Right renal pelvis (tissue), 4 donors: ENCODE data around the gene C20orf144. TPM values are rescaled to one million over a fixed set of nuclear protein-coding genes. Genes with fewer than 3 reads are reported as not detected.
"Not testable (repeated sequence)": the region's sequence is repeated elsewhere in the genome, so short reads cannot be mapped to it uniquely, and the experiment has no call there.

Source experiments
- DNase-seq, 4 donors: peaks; one replicate each; pipeline ENCODE4 v3.0.0-alpha.2; 2013; ENCODE audit warnings: low read depth in 4 of 4, low spot score in 3 of 4, missing footprints in 1 of 4
- polyA plus RNA-seq, 4 donors: library from polyadenylated mRNA; unstranded; fragments of 120-200 nt; gene quantifications; one replicate each; pipeline ENCODE4 v1.2.1, GENCODE V29; 2013; ENCODE audit not compliant: insufficient read length in 4 of 4

Gene C20orf144
- under 1 TPM; 0.12 to 0.26 (median 0.21) TPM for polyA plus RNA-seq

- DNase-seq, result no peak
Measured at GRCh38 chr20:33662172-33662571, at the start of gene C20orf144. Gene C20orf144, plus strand, starts transcription at chr20:33662327. Its CDS starts 19 bp downstream, at chr20:33662346.

- DNase-seq, result no peak
Measured at GRCh38 chr20:33621717-33622400, 40.3 kb upstream of the C20orf144 start.

- no peak for DNase-seq
Measured at GRCh38 chr20:33622705-33623365, 39.3 kb upstream of the C20orf144 start.

DNA sequence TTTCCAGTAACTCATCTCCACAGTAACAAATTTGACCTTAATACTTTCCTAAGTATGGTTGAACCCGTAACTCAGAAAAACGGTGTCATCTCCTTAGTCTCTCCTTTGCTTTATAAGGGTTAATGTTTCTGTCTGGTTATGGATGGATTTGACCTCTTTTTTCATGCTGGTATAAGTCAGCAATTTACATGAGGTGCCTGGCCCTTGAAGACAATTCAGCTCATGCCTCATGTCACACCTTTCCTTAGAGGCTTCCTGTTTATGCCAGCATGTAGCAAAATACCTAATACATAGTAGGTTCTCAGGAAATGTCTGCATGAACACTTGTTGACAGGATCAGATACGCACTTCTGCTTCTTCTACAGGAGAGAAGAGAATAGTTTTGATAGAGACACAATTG is 37.7 kb upstream of the C20orf144 start:
- no peak for DNase-seq

DNA sequence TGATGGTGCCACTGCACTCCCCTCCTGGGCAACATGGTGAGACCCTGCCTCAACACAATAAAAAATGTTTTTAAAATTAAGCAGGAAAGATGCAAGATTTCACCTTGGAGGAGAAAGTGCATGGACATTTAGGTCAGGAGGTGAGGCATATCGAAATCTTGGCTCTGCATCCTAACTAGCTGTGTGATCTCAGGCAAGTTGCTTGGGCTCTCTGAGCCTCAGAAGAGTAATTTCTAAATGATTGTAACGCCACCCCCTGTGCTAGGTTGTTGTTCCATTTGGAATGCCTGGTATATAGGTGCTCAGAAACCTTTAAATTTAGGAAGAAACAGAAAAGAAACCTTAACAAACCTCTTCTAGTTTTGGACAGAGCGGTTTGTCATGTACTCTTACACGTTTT is 35.9 kb upstream of the C20orf144 start:
- no peak for DNase-seq

DNA sequence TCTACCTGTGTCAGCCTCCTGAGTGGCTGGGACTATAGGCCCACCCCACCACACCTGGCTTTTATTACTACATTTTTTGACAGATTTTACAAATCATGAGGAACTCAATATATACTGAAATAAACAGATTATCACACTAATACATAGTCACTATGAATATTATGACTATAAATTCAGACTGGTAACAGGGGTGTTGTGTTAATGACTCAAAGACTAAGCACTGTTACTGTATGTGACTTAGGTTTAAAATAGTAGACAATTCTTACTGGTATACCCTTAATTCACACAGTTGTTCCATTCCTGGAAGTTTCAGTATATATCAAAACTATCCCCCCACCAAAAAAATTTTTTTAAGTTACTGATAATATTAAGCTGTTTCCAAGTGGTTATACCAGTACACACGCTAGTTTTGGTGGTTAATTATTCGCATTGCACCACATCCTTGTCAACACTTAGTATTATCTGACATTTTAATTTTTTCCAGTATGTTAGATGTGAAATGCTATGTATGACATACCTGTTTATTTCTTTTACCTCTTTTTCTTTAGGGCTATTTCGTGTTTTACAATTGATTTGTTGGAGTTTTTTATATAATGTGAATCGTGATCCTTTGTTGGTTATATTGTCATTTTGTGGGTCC is 34.4 kb upstream of the C20orf144 start:
- DNase-seq, result no peak

GRCh38 chr20:33629533-33629932 is 32.6 kb upstream of the C20orf144 start:
- DNase-seq, result no peak

- DNase-seq, result no peak
Measured at GRCh38 chr20:33629979-33630378, 32.1 kb upstream of the C20orf144 start.

DNA sequence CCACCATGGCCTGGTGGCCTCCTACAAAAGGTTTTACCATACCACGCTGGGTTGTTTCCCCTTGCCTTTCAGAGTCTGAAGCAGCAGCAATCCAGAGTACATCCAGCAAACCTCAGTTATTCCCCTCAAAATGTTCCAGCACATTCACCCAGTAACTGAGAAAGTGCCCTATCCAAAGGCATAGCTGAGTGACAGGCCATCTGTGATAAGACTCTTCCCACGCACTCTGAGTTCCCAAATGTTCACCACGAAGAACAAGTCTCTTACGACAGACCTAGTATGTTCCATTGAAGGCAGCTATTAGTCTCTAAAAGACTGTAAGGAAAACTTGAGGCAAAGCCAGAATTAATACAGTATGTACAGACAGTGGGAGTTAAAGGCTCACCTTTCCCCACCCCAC is 31.6 kb upstream of the C20orf144 start:
- no peak for DNase-seq

DNA sequence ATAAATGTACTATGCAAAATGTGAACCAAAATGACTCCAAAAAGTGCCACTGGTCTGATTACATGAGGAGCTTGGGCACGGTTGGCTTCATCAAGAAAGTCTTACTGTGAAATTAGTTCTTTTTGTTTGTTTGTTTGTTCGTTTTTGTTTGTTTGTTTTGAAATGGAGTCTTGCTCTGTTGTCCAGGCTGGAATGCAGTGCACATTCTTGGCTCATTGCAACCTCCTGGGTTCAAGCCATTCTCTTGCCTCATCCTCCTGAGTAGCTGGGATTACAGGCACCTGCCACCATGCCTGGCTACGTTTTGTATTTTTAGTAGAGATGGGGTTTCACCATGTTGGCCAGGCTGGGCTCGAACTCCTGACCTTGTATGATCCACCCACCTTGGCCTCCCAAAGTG is 30.2 kb upstream of the C20orf144 start:
- not testable (repeated sequence) for DNase-seq

DNA sequence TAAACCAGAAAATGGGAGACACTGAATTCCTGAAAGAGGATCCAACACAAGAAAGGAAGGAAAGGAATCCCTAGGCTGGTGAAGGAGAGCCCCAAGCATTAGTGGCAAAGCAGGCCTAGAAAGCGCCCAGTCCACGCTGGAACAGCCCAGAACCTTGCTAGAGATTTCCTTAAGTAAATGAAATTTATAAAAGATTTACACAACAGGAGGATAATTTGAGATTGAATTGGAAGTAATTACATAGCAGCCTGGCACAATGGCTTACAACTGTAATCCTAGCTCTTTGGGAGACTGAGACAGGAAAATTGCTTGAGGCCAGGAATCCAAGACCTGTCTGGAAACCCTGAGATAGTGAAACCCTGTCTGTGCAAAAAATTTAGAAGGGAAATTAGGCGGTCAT is 26.8 kb upstream of the C20orf144 start:
- DNase-seq, result no peak

DNA sequence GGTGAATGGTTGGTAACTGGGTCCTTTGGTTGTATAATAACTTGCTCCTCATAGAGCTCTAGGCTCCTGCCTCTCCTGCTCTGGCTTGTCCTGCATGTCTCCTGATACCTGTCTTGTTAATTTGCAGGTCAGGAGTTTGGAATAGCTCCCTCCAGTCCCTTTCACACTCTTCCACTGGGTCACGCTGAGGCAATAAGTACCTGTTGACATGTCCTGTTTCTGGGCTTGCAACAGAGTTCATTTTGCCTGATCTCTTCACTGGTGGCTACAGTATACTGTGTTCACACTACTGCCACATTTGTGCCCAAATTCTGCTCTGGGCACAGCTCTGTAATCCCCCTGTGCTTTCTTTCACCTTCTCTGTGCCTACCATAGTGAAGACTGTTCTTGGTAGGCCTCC is 25.4 kb upstream of the C20orf144 start:
- DNase-seq, result no peak

DNA sequence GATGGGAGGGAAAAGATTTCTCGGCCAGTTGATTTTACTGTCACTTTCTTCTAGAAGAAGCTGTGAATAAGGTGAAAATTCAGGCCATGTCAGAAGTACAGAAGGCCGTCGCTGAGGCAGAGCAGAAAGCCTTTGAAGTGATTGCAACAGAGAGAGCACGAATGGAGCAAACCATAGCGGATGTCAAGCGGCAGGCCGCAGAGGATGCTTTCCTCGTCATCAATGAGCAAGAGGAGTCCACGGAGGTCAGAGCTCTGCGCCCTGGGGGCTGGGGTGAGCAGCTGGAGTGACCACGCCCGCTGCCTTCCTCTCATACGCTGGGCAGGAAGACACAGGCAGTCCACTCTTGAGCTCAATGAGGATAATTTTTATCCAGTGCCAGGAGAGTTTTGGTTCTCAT is 21.8 kb upstream of the C20orf144 start:
- DNase-seq, result no peak

- DNase-seq, result no peak
Measured at GRCh38 chr20:33644313-33645071, 17.6 kb upstream of the C20orf144 start.

GRCh38 chr20:33645072-33645358 is 17.1 kb upstream of the C20orf144 start:
- DNase-seq, result no peak

GRCh38 chr20:33645396-33645795 is 16.7 kb upstream of the C20orf144 start:
- DNase-seq, result no peak

DNA sequence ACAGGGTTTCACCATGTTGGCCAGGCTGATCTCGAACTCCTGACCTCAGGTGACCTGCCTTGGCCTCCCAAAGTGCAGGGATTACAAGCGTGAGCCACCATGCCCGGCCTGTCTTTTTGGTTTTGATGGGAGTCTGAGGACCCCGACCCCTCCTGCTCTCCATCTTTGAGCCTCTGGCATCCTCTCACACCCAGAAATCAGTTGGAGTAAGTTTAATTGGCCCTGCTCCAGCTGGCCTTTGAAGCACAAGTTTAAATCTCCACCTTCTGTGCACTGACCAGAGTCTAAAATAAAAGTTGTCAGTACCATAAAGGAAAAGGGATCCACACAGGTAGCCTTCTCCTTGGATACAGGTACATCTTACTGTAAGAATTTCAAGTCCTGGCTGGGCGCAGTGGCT is 15.9 kb upstream of the C20orf144 start:
- no peak for DNase-seq

DNA sequence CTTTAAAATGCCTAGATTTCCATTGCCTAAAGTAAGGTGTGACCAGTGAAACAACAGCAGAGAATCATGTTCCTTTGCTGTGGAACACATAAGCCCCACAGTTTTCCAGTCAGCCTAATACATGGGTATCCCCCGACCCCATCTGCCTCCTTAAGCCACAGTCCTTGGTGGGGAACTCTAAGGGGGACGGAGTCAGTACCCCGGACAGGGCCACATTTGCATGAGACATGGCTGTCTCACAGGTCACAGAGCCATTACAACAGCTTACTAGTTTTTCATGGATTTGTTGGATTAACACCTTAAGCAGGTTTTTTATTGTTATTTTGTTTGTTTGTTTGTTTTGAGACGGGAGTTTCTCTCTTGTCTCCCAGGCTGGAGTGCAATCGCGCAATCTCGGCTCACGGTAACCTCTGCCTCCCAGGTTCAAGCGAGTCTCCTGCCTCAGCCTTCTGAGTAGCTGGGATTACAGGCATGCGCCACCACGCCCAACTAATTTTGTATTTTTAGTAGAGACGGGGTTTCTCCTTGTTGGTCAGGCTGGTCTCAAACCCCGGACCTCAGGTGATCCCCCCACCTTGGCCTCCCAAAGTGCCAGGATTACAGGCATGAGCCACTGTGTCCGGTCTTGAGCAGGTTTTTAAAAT is 15.0 kb upstream of the C20orf144 start:
- not testable (repeated sequence) for DNase-seq

GRCh38 chr20:33647603-33648395 is 14.3 kb upstream of the C20orf144 start:
- no peak for DNase-seq

- DNase-seq, result no peak
Measured at GRCh38 chr20:33648396-33649004, 13.6 kb upstream of the C20orf144 start.
